Left ventricle myocardium inferior (tissue), 1 donor: ENCODE data around the gene ACTL6B. TPM values are rescaled to one million over a fixed set of nuclear protein-coding genes. Genes with fewer than 3 reads are reported as not detected.
A peak's percentile ranks its signal among the peaks of the same experiment; 100 is the strongest.

Source experiments
- DNase-seq: peaks from one replicate; pipeline ENCODE4 v3.0.0-alpha.2; 2020
- H3K27ac ChIP-seq: fragments of 200-600 bp; replicated peaks from 2 replicates; pipeline ENCODE4 v1.8.0; 2021
- H3K27me3 ChIP-seq: fragments of 200-600 bp; 2 replicates; pipeline ENCODE4 v1.8.0; 2021; ENCODE audit warnings: low read depth
- H3K36me3 ChIP-seq: fragments of 200-600 bp; 2 replicates; pipeline ENCODE4 v1.8.0; 2021
- H3K4me1 ChIP-seq: fragments of 200-600 bp; 2 replicates; pipeline ENCODE4 v1.8.0; 2021
- H3K4me3 ChIP-seq: fragments of 200-600 bp; 2 replicates; pipeline ENCODE4 v1.8.0; 2021; ENCODE audit warnings: mild to moderate bottlenecking, moderate library complexity
- H3K9me3 ChIP-seq: fragments of 200-600 bp; replicated peaks from 2 replicates; pipeline ENCODE4 v1.8.0; 2021
- CTCF ChIP-seq: fragments of 200-600 bp; IDR thresholded peaks from 2 replicates; pipeline ENCODE4 v1.8.0; 2021; ENCODE audit warnings: antibody characterized with exemption, mild to moderate bottlenecking, borderline replicate concordance
- intact Hi-C: fragments of 100-400 bp; cut with micrococcal nuclease; formaldehyde crosslinking; loops from one replicate; pipeline ENCODE4 v1.11.0; 2022
- total RNA-seq: library from RNA; stranded (reverse); fragmentation: NEBNext Ultra II Directional; extraction: Animal tissue kit (Norgen Biotek cat#: 25700); gene quantifications from one replicate; pipeline ENCODE4 v1.2.1, GENCODE V29; 2021
- donor health status: DM: no; HTN: yes; CAD: no; lungs with severe emphysema.

ACTL6B gene
- total RNA-seq, 1 donor from 2014 or later: not detected

GRCh38 chr7:100613412-100614175 lies 42.7 kb downstream of the ACTL6B start:
- H3K27ac ChIP-seq: no peak overlapping the region
- intact Hi-C loops: no loop called here
- peaks cover 6% of the 10 kb centered on the region for H3K36me3 ChIP-seq
- H3K4me1 ChIP-seq: peaks cover 17% of the 10 kb centered on the region
- H3K9me3 ChIP-seq: no peaks in the 10 kb centered on the region
- no peak for DNase-seq
- TF ChIP-seq CTCF: no peak
- H3K4me3 ChIP-seq: peak overlapping the region; percentile 89
- no peaks in the 10 kb centered on the region for H3K27me3 ChIP-seq

- no peak for DNase-seq
- peaks cover 17% of the 10 kb centered on the region for H3K4me1 ChIP-seq
- no peaks in the 10 kb centered on the region for H3K9me3 ChIP-seq
- peak overlapping the region; percentile 98 for H3K27ac ChIP-seq
- intact Hi-C loops: no loop called here
- peak overlapping the region; percentile 89 for H3K4me3 ChIP-seq
- peaks cover 6% of the 10 kb centered on the region for H3K36me3 ChIP-seq
- H3K27me3 ChIP-seq: no peaks in the 10 kb centered on the region
- no peak for TF ChIP-seq CTCF
Measured at GRCh38 chr7:100612730-100613390, 43.4 kb downstream of the ACTL6B start.

GRCh38 chr7:100611983-100612729 lies 44.1 kb downstream of the ACTL6B start, which contains the start of gene MOSPD3:
MOSPD3 (plus strand) TSS chr7:100612540; CDS start chr7:100612792, 252 bp downstream.
- intact Hi-C loops: no loop called here
- Histone ChIP-seq H3K27ac (peak within 1 kb of the TSS; percentile 98), H3K4me3 (peak within 1 kb of the TSS; percentile 89), H3K9me3 (no peaks in the 10 kb centered on the region), H3K27me3 (no peaks in the 10 kb centered on the region), H3K36me3 (peaks cover 6% of the 10 kb centered on the region), H3K4me1 (peaks cover 17% of the 10 kb centered on the region)
- no peak for TF ChIP-seq CTCF
- peak; percentile 98 for DNase-seq

GRCh38 chr7:100609958-100610357 lies 46.3 kb downstream of the ACTL6B start:
- no peaks in the 10 kb centered on the region for H3K9me3 ChIP-seq
- intact Hi-C loops: no loop called here
- no peak for TF ChIP-seq CTCF
- H3K4me1 ChIP-seq: peaks cover 26% of the 10 kb centered on the region
- no peak overlapping the region for H3K4me3 ChIP-seq
- peaks cover 5% of the 10 kb centered on the region for H3K36me3 ChIP-seq
- H3K27ac ChIP-seq: no peak overlapping the region
- H3K27me3 ChIP-seq: no peaks in the 10 kb centered on the region
- DNase-seq: no peak

GRCh38 chr7:100607111-100607510 lies 49.1 kb downstream of the ACTL6B start:
- intact Hi-C loops: no loop called here
- no peak for TF ChIP-seq CTCF
- DNase-seq: no peak

More at GRCh38 chr7:100607111-100607510, 49.1 kb downstream of the ACTL6B start:
- H3K27ac ChIP-seq: no peak overlapping the region
- H3K27me3 ChIP-seq: no peaks in the 10 kb centered on the region
- H3K4me1 ChIP-seq: peaks cover 28% of the 10 kb centered on the region
- no peaks in the 10 kb centered on the region for H3K9me3 ChIP-seq
- H3K4me3 ChIP-seq: no peak overlapping the region
- no peaks in the 10 kb centered on the region for H3K36me3 ChIP-seq
